Measurements from ENCODE around the gene ATF6.

DNA sequence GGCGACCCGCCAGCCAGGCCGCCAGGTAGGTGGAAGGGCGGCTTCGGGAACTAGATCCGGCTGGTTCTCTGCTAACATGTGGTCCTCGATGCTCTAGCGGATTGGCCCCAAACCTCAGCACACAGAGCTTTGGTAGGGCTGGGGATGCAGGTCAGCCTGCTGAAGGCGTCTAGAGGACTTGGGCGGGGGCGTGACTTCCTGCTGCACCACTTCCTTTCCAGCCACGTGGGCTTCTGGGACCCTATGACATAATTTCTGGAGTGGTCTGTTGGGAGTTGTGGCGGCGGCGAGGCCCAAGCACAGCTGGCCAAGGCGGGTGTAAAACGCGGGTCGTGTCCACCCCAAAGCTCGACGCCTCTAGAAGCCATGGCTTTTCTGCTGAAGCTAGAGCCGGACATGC lies 124.5 kb downstream of the ATF6 start:
- no peak for TF ChIP-seq POLR2A (IDR thresholded peaks at IDR 0.05; ENCODE audit: control extremely low read depth in 1 of 2, low read depth in 2 of 2, low read length in 2 of 2)
- TF ChIP-seq CBX5 (IDR thresholded peaks at IDR 0.05; ENCODE audit: low read depth, low read length): no peak
- no peak for TF ChIP-seq SIN3A (conservative IDR thresholded peaks at IDR 0.05 in 1 of 2, IDR thresholded peaks at IDR 0.05 in 1 of 2; ENCODE audit: low read depth in 1 of 2, low read length in 2 of 2)
- TF ChIP-seq, protein P1, sequence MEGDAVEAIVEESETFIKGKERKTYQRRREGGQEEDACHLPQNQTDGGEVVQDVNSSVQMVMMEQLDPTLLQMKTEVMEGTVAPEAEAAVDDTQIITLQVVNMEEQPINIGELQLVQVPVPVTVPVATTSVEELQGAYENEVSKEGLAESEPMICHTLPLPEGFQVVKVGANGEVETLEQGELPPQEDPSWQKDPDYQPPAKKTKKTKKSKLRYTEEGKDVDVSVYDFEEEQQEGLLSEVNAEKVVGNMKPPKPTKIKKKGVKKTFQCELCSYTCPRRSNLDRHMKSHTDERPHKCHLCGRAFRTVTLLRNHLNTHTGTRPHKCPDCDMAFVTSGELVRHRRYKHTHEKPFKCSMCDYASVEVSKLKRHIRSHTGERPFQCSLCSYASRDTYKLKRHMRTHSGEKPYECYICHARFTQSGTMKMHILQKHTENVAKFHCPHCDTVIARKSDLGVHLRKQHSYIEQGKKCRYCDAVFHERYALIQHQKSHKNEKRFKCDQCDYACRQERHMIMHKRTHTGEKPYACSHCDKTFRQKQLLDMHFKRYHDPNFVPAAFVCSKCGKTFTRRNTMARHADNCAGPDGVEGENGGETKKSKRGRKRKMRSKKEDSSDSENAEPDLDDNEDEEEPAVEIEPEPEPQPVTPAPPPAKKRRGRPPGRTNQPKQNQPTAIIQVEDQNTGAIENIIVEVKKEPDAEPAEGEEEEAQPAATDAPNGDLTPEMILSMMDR (IDR thresholded peaks at IDR 0.05; ENCODE audit: control extremely low read depth in 1 of 3, insufficient read depth in 1 of 3, low read depth in 1 of 3, low read length in 3 of 3): no peak
- no peak for TF ChIP-seq MAFK (IDR thresholded peaks at IDR 0.05; ENCODE audit: low read depth, low read length)
- TF ChIP-seq, protein P2, sequence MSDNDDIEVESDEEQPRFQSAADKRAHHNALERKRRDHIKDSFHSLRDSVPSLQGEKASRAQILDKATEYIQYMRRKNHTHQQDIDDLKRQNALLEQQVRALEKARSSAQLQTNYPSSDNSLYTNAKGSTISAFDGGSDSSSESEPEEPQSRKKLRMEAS (IDR thresholded peaks at IDR 0.05): 0 out of 2 replicates have a peak, but pooled peaks have one; percentile 9
- TF ChIP-seq POLR2AphosphoS5 (IDR thresholded peaks at IDR 0.05; ENCODE audit: low read depth, low read length): no peak
- no peak for TF ChIP-seq SAP30 (IDR thresholded peaks at IDR 0.05; ENCODE audit: insufficient read depth, insufficient replicate concordance, low read length)
- no peak for TF ChIP-seq EP300 (IDR thresholded peaks at IDR 0.05; ENCODE audit: borderline replicate concordance in 1 of 2, low read depth in 2 of 2, low read length in 2 of 2)
- TF ChIP-seq, protein P3, sequence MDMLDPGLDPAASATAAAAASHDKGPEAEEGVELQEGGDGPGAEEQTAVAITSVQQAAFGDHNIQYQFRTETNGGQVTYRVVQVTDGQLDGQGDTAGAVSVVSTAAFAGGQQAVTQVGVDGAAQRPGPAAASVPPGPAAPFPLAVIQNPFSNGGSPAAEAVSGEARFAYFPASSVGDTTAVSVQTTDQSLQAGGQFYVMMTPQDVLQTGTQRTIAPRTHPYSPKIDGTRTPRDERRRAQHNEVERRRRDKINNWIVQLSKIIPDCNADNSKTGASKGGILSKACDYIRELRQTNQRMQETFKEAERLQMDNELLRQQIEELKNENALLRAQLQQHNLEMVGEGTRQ (IDR thresholded peaks at IDR 0.05; ENCODE audit: low read length): no peak
- no peak for TF ChIP-seq ZNF274 (IDR thresholded peaks at IDR 0.05; ENCODE audit: borderline replicate concordance, extremely low read depth, low read length)
- TF ChIP-seq JUND (IDR thresholded peaks at IDR 0.05; ENCODE audit: low read length): no peak

Measured in H1 (cell line).